ENCODE measurements around the gene RTTN. TPM values are rescaled to one million over a fixed set of nuclear protein-coding genes. Genes with fewer than 3 reads are reported as not detected.
"Not testable (repeated sequence)": the region's sequence is repeated elsewhere in the genome, so short reads cannot be mapped to it uniquely, and the experiment has no call there.

Gene RTTN
- total RNA-seq (2014; rRNA removed; shearing (Covaris generic)) (20.5 and 29.7 TPM in 2 replicates), total RNA-seq (2022) (19.8 and 23.0 TPM in 2 replicates), Bru-seq, nascent RNA (percentile 71 among the genes with signal in this experiment), BruChase-seq, experiment 1, labeled RNA remaining after a 6-hour chase (percentile 53 among the genes with signal in this experiment), BruChase-seq, experiment 2, labeled RNA remaining after a 2-hour chase (percentile 62 among the genes with signal in this experiment)
- long read RNA-seq, full-length matches to known transcripts: 2 of 17 reads
- long read RNA-seq, partial matches to known transcripts: 4 of 17 reads
- long read RNA-seq, other reads (novel, unspliced or antisense): 11 of 17 reads

DNA sequence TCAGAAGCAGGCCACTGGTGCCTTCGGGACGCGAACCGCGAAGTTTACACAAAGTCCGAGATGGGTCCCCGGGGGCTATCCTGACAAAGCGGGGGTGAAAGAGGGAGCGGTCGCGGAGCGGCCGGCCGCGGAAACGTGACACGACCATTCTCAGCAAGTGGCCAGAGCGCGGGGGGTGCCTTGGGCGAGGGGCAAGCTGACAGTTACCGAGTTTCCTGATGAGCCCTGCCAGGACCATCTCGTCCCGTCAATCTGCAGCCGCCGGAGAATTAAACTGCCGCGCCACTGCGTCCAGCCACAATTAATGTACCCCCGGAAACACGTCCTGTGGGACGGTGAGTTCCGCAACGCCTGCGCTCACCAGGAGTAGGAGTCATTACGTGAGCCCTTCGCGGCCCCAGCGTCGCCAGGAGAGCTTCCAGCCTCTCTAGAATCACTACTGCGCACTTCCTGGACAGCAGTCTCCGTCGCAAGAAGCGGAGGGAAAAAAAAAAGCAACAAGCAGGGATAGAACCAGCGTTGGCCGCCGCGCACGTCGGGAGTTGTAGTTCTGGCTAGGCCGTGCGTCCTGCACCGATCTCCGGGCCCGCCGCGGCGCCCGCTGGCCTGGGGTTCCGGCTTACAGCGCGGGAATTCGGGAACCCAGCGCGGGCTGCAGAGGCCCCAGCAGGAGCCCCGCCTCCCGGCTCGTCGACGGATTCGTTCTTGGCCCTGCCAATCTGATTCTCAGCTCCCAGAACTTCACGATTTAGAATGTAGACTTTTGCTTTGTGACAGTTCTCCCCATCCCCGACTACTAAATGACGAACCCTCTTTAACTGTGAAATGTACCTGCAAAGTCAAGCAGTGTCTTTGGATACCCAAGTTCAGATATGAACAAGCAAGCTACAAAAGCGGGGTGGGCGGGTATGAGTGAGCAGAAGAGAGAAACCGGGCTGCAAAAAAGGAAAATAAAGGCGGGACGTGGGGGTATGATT is at the start of gene RTTN:
RTTN (minus strand) TSS at position 267 of the 977 bp plus-strand sequence; CDS start at position 238, 29 bp downstream.
- Histone ChIP-seq H3K9me3 (ENCODE audit: low read length) (no peaks in the 10 kb centered on the region), H3K4me1 (ENCODE audit: insufficient read depth, low read length, poor library complexity, severe bottlenecking) (peaks cover 12% of the 10 kb centered on the region), H3K4me3 (ENCODE audit: low read depth, low read length, poor library complexity, severe bottlenecking) (peak within 1 kb of the TSS; percentile 82), H2AFZ (ENCODE audit: low read length) (peak within 1 kb of the TSS; percentile 99), H3K4me2 (ENCODE audit: low read length) (peak within 1 kb of the TSS; percentile 90), H3K79me2 (ENCODE audit: insufficient read depth, low read depth, low read length) (peaks cover 12% of the 10 kb centered on the region; the same call in 1 of the 2 replicates), H3K9me2 (ENCODE audit: insufficient read depth, low read length) (no peaks in the 10 kb centered on the region), H3K27ac (ENCODE audit: low read depth, low read length, poor library complexity, severe bottlenecking) (peak within 1 kb of the TSS; percentile 77), H3K36me3 (ENCODE audit: insufficient read depth, low read length) (peaks cover 14% of the 10 kb centered on the region), H4K20me1 (ENCODE audit: insufficient read depth, low read length) (no peaks in the 10 kb centered on the region)
- no TSS peak for BruUV-seq (replicated peaks)
- DNase-seq (ENCODE audit: low spot score): peak; percentile 88
- intact Hi-C loops (cut with micrococcal nuclease; ENCODE audit: unreplicated experiment): loop anchor here (10.0 kb wide), 2 partner anchors 229 to 1491 kb away; partner anchors contain the start of gene TMX3
- POLR2A ChIA-PET: interaction anchor here (0.7 to 1.2 kb wide), 2 partner anchors 10 to 25 kb away, joined by 4 to 5 read pairs; no protein-coding TSS in a partner anchor
- CTCF ChIA-PET (ENCODE audit: unreplicated experiment): interaction anchor here (1.1 kb wide), 1 partner anchor 54 kb away, joined by 3 read pairs; no protein-coding TSS in a partner anchor
- no peak for TF ChIP-seq EZH2phosphoT487 (IDR thresholded peaks at IDR 0.05; ENCODE audit: borderline replicate concordance, low read depth, low read length)
- TF ChIP-seq, protein P1, sequence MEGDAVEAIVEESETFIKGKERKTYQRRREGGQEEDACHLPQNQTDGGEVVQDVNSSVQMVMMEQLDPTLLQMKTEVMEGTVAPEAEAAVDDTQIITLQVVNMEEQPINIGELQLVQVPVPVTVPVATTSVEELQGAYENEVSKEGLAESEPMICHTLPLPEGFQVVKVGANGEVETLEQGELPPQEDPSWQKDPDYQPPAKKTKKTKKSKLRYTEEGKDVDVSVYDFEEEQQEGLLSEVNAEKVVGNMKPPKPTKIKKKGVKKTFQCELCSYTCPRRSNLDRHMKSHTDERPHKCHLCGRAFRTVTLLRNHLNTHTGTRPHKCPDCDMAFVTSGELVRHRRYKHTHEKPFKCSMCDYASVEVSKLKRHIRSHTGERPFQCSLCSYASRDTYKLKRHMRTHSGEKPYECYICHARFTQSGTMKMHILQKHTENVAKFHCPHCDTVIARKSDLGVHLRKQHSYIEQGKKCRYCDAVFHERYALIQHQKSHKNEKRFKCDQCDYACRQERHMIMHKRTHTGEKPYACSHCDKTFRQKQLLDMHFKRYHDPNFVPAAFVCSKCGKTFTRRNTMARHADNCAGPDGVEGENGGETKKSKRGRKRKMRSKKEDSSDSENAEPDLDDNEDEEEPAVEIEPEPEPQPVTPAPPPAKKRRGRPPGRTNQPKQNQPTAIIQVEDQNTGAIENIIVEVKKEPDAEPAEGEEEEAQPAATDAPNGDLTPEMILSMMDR (conservative IDR thresholded peaks at IDR 0.05; ENCODE audit: low read length): no peak

DNA sequence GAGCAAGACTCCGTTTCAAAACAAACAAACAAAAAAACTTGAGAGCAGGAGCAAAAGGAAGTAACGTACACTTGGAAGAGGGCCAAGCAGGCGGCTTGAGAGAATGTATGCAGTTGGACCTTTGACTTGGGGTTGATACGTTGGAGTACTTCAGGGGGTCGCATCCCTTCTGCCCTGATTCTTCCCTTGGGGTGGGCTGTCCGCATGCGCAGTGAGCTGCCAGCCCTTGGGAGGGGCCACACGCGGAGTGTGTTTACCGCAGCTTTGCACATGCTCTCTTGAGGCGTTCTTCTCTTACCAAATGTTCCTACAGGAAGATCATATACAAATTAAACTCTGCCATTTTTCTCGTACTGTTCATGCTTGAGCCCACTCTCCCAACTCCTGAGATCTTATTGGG is 45.3 kb upstream of the RTTN start:
- no TSS peak for BruUV-seq (replicated peaks)
- TF ChIP-seq, protein P1 (conservative IDR thresholded peaks at IDR 0.05; ENCODE audit: low read length): no peak
- TF ChIP-seq EZH2phosphoT487 (IDR thresholded peaks at IDR 0.05; ENCODE audit: borderline replicate concordance, low read depth, low read length): no peak
- POLR2A ChIA-PET: no interaction called here

DNA sequence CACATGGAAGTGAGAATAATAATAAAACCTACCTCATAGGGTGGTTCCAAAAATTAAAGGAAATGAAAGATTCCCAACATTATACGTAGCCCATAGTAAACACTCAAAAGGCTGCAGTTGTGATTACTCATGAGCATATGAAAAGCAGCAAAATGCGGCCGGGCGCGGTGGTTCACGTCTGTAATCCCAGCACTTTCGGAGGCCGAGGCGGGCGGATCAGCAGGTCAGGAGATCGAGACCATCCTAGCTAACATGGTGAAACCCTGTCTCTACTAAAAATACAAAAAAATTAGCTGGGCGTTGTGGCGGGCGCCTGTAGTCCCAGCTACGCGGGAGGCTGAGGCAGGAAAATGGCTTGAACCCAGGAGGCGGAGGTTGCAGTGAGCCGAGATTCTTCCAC is 44.4 kb upstream of the RTTN start:
- intact Hi-C loops (cut with micrococcal nuclease; ENCODE audit: unreplicated experiment); H2AFZ ChIP-seq (ENCODE audit: low read length); H3K27ac ChIP-seq (ENCODE audit: low read depth, low read length, poor library complexity, severe bottlenecking); H3K4me3 ChIP-seq (ENCODE audit: low read depth, low read length, poor library complexity, severe bottlenecking); H3K4me2 ChIP-seq (ENCODE audit: low read length); BruUV-seq (replicated peaks); H3K9me3 ChIP-seq (ENCODE audit: low read length); H4K20me1 ChIP-seq (ENCODE audit: insufficient read depth, low read length); CTCF ChIA-PET (ENCODE audit: unreplicated experiment); H3K79me2 ChIP-seq (ENCODE audit: insufficient read depth, low read depth, low read length); POLR2A ChIA-PET; H3K36me3 ChIP-seq (ENCODE audit: insufficient read depth, low read length); DNase-seq (ENCODE audit: low spot score); H3K4me1 ChIP-seq (ENCODE audit: insufficient read depth, low read length, poor library complexity, severe bottlenecking); H3K9me2 ChIP-seq (ENCODE audit: insufficient read depth, low read length): not testable (repeated sequence)

More for the DNA sequence above, 45.3 kb upstream of the RTTN start:
- Histone ChIP-seq H3K4me3 (ENCODE audit: low read depth, low read length, poor library complexity, severe bottlenecking) (no peak overlapping the region), H2AFZ (ENCODE audit: low read length) (no peak overlapping the region), H3K27ac (ENCODE audit: low read depth, low read length, poor library complexity, severe bottlenecking) (no peak overlapping the region), H4K20me1 (ENCODE audit: insufficient read depth, low read length) (no peaks in the 10 kb centered on the region), H3K36me3 (ENCODE audit: insufficient read depth, low read length) (no peaks in the 10 kb centered on the region), H3K4me2 (ENCODE audit: low read length) (no peak overlapping the region), H3K4me1 (ENCODE audit: insufficient read depth, low read length, poor library complexity, severe bottlenecking) (no peaks in the 10 kb centered on the region), H3K9me2 (ENCODE audit: insufficient read depth, low read length) (no peaks in the 10 kb centered on the region), H3K9me3 (ENCODE audit: low read length) (no peaks in the 10 kb centered on the region), H3K79me2 (ENCODE audit: insufficient read depth, low read depth, low read length) (no peaks in the 10 kb centered on the region)
- intact Hi-C loops (cut with micrococcal nuclease; ENCODE audit: unreplicated experiment): no loop called here
- DNase-seq (ENCODE audit: low spot score): no peak
- CTCF ChIA-PET (ENCODE audit: unreplicated experiment): no interaction called here

Data from OCI-LY7 (cell line).